PFSK-1 (cell line): Measurements from ENCODE around the gene PCSK2.

ENCODE experiments used
- POLR2AphosphoS5 ChIP-seq: IDR thresholded peaks from 2 replicates; pipeline ENCODE4 v1.6.1; 2012; ENCODE audit warnings: low read depth, mild to moderate bottlenecking, control low read depth, low read length, moderate library complexity
- TAF1 ChIP-seq: IDR thresholded peaks from 2 replicates; pipeline ENCODE4 v1.6.1; 2012; ENCODE audit warnings: low read length, control low read depth, borderline replicate concordance; ENCODE audit not compliant: insufficient read depth

DNA sequence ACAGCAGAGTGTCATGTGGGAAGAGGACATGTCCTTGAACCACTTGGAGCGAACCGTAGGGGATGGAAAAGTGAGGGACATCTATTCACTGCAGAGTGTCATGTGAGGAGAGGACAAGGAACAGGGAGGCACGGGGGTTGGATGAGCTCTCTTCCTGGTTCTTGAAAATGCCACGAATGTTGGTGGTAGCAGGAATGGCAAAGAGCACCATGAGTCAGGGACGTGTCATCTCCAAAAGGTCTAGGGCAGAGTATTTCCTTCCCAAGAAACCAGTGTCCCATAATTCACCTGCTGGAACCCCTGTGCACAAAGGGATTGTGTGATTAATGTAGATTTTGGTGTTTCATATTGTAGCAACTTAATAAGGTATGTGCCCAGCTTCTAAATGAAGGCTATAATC, 167.6 kb downstream of the PCSK2 start:
- TF ChIP-seq POLR2AphosphoS5 (no peak), TAF1 (no peak)
